HL-60 (cell line): ENCODE data around the gene GLI3.

ENCODE experiments used
- DNase-seq, 2 experiments: peaks; one replicate each; pipeline ENCODE4 v3.0.0-alpha.2; 2010 to 2020; ENCODE audit warnings: low read depth in 1 of 2, low spot score in 1 of 2
- H3K27ac ChIP-seq: fragments of 250-450 bp; sonication (Bioruptor Pico); replicated peaks from 2 replicates; pipeline ENCODE4 v1.5.1; 2020; ENCODE audit warnings: mild to moderate bottlenecking, moderate library complexity
- H3K27me3 ChIP-seq: fragments of 250-450 bp; sonication (Bioruptor Pico); 2 replicates; pipeline ENCODE4 v1.5.1; 2021; ENCODE audit warnings: mild to moderate bottlenecking, moderate library complexity; ENCODE audit not compliant: insufficient read depth, poor library complexity, severe bottlenecking
- H3K4me3 ChIP-seq: replicated peaks from 2 replicates; pipeline ENCODE4 v1.5.1; 2011; ENCODE audit warnings: mild to moderate bottlenecking, control low read depth, low read length; ENCODE audit not compliant: insufficient read depth
- GABPA ChIP-seq: IDR thresholded peaks from 2 replicates; pipeline ENCODE4 v1.6.1; 2012; ENCODE audit warnings: low read depth
- POLR2AphosphoS5 ChIP-seq: IDR thresholded peaks from 2 replicates; pipeline ENCODE4 v1.6.1; 2012; ENCODE audit warnings: low read depth
- SPI1 ChIP-seq: IDR thresholded peaks from 2 replicates; pipeline ENCODE4 v1.6.1; 2012; ENCODE audit warnings: low read depth, mild to moderate bottlenecking, borderline replicate concordance
- TF ChIP-seq, protein P1 (sequence below): IDR thresholded peaks from 2 replicates; pipeline ENCODE4 v1.6.1; 2012; ENCODE audit warnings: low read depth; ENCODE audit not compliant: insufficient replicate concordance
- TF ChIP-seq, protein P2 (sequence below): IDR thresholded peaks from one replicate; pipeline ENCODE4 v1.5.1; 2011; ENCODE audit warnings: low read length, control low read depth, inconsistent platforms; ENCODE audit not compliant: insufficient read depth

The GLI3 gene

DNA sequence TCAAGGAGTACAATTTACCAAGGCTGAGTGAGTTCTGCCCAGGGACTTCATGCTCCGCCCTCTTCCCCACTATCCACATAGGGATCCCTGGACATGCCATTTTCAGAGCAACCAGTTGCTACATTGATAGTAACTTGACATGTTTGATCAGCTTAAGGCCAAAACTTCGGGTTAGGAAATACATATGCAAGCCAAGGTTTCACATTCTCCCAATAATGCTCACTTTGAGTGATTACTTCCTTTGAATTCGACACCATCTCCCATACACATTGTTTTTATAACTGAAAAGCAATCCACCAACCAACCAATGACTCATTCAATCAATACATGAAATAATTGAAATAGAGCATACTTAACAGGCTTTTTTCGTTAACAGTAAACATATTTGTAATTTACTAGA is 137.9 kb downstream of the GLI3 start:
- Histone ChIP-seq H3K27me3 (no peaks in the 10 kb centered on the region), H3K4me3 (no peak overlapping the region), H3K27ac (no peak overlapping the region)
- TF ChIP-seq, protein P1, sequence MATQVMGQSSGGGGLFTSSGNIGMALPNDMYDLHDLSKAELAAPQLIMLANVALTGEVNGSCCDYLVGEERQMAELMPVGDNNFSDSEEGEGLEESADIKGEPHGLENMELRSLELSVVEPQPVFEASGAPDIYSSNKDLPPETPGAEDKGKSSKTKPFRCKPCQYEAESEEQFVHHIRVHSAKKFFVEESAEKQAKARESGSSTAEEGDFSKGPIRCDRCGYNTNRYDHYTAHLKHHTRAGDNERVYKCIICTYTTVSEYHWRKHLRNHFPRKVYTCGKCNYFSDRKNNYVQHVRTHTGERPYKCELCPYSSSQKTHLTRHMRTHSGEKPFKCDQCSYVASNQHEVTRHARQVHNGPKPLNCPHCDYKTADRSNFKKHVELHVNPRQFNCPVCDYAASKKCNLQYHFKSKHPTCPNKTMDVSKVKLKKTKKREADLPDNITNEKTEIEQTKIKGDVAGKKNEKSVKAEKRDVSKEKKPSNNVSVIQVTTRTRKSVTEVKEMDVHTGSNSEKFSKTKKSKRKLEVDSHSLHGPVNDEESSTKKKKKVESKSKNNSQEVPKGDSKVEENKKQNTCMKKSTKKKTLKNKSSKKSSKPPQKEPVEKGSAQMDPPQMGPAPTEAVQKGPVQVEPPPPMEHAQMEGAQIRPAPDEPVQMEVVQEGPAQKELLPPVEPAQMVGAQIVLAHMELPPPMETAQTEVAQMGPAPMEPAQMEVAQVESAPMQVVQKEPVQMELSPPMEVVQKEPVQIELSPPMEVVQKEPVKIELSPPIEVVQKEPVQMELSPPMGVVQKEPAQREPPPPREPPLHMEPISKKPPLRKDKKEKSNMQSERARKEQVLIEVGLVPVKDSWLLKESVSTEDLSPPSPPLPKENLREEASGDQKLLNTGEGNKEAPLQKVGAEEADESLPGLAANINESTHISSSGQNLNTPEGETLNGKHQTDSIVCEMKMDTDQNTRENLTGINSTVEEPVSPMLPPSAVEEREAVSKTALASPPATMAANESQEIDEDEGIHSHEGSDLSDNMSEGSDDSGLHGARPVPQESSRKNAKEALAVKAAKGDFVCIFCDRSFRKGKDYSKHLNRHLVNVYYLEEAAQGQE = no peak
- TF ChIP-seq, protein P2, sequence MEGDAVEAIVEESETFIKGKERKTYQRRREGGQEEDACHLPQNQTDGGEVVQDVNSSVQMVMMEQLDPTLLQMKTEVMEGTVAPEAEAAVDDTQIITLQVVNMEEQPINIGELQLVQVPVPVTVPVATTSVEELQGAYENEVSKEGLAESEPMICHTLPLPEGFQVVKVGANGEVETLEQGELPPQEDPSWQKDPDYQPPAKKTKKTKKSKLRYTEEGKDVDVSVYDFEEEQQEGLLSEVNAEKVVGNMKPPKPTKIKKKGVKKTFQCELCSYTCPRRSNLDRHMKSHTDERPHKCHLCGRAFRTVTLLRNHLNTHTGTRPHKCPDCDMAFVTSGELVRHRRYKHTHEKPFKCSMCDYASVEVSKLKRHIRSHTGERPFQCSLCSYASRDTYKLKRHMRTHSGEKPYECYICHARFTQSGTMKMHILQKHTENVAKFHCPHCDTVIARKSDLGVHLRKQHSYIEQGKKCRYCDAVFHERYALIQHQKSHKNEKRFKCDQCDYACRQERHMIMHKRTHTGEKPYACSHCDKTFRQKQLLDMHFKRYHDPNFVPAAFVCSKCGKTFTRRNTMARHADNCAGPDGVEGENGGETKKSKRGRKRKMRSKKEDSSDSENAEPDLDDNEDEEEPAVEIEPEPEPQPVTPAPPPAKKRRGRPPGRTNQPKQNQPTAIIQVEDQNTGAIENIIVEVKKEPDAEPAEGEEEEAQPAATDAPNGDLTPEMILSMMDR = no peak
- TF ChIP-seq POLR2AphosphoS5 (no peak), SPI1 (no peak), GABPA (no peak)
- DNase-seq = no peak

DNA sequence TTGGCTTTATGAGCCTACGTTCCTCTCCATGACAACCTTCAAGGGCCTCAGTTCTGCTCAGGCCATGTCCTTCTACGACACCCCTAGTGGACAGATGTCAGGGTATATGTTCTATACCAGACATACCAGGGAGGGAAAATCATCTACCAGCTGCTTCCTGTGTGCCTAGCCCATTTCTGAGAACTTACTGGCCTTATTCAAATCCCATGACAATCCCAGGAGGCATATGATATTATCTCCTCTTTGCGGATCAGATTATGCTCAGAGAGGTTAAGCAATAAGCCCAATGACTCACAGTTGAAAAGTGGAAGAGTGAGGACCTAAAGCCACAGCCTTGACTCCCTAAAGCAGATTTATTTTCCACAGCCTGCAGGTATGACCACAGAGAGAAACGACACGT is 139.3 kb downstream of the GLI3 start:
- TF ChIP-seq SPI1 (no peak), GABPA (no peak), POLR2AphosphoS5 (no peak)
- TF ChIP-seq, protein P2 = no peak
- TF ChIP-seq, protein P1 = no peak
- Histone ChIP-seq H3K4me3 (no peak overlapping the region), H3K27ac (no peak overlapping the region), H3K27me3 (no peaks in the 10 kb centered on the region)
- DNase-seq = peak in 1 of 2 experiments; percentile 23

DNA sequence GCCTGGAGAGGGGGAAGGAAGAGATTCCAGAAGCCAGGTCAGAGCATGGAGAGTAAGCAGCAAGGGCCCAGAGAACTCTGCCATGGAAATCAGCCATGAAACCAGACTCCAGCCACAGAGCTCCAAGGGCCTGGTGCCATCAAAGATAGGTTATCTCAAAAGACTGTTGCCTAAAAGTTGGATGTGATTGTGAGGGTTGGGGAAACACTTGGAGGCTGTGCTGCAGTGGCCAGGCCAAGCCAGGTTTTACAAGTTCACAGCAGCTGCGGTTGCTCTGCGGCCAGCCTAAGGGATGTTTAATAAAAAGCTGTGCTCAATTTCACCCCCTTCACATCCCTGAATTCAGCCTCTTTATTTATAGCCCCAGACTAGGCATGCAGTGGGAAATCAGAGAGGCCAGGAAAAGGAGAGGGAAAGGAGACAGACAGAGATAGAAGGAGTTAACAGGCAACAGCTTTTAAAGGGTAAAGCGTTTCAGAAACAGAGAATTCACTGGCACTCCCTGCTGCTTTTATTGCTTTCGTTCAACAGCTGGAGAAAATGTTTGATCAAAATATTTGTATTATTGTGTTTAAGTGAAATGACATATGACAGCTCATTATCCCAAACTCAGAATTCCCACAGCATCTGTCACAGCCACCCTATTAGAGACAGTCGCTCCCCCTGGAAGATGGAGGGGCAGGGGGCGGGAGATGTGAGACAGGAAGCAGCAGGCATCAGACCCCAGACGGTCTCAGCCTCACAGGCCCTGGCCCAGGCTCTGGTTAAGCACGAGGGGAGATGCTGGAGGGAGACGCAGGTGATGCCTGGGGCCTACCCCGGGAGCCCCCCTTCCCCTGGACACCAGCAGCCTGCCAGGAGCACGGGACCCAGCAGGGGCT is 140.1 kb downstream of the GLI3 start:
- TF ChIP-seq, protein P2 = no peak
- TF ChIP-seq GABPA (no peak), POLR2AphosphoS5 (no peak), SPI1 (no peak)
- TF ChIP-seq, protein P1 = no peak
- Histone ChIP-seq H3K27ac (no peak overlapping the region), H3K4me3 (no peak overlapping the region), H3K27me3 (no peaks in the 10 kb centered on the region)
- DNase-seq = no peak
